Activated T-cell treated with anti-CD3 and anti-CD28 coated beads for 1 hour (primary cell): ENCODE measurements around the gene TUT7.

Source experiments
- DNase-seq: peaks from one replicate; pipeline ENCODE4 v3.0.0-alpha.2; 2020; ENCODE audit warnings: low read depth

The TUT7 gene

GRCh38 chr9:86252870-86253269, 101.3 kb downstream of the TUT7 start:
- DNase-seq = no peak

GRCh38 chr9:86250123-86250522, 104.1 kb downstream of the TUT7 start:
- DNase-seq = no peak

DNA sequence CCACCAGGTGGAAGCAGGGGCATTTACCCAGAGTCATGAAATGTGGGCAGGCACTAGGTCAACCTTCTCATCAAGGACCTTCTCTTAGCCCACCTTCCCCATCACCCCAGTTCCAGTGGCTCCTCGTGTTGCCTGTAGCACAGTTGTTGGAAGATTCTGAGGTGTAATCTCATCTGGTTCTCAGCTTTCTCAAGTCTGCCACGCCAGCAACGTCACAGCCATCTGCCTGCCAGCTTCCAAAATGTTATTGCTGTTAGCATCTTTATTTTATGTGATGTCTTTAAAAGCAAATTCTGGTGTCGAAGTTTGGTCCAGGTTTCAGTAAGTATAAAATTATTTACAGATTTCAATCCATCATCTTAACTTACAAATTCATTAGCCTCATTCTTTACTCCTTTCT, 105.5 kb downstream of the TUT7 start:
- DNase-seq = no peak

DNA sequence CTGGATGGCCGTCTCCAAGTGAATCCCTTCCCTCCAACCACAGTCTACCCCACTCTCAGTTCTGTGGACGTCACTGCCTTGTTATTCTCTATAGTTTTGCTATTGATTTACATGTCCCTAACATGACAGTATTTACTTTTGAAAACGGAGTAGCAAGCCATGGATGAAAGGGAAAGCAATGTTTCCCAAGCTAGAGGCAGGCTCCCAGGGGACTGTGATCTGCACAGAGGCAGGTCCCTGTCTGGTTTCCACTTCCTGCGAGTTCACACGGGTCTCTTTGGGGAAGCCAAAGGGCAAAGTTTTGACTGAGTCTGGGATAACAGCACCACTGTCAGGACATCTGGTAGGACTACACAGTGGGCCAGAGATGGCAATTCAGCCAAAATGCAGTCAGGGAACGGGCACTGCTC, 107.5 kb downstream of the TUT7 start:
- DNase-seq = no peak

DNA sequence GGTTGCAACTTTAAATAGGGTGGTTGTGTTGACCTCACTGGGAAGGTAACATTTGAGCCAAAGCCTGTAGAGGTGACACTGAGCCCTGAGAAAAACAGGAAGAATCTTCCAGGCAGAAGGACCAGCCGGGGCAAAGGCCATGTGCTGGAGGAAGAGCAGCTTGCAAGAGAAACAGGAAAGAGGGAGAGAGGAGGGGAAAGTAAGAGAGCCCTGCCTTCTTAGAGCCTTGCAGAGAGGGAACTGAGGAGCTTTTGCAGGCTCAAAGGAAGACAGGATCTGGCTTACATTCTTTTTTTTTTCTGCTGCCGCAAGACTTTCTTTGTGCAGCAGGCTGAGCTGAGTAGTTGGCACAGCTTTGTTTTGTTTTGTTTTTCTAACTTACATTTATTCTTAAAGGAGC, 112.1 kb downstream of the TUT7 start:
- no peak for DNase-seq

DNA sequence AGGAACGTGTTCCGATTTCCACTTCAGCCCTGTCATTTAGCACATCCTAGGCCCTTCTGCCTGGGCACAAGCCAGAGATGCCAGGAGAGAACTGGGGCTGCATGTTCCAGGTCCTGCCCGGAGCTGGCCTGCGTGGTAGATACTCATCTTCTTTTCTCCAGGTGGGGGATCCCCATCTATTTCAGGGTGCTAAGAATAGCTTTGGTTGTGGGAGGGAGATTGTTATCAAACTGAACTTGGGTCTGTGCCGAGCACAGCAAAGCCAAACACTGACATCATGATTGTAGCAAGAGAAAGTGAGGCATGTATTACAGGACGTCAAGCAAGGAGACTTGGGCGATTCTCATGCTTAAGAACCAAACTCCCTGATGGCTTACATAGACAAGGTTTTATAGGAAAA, 113.0 kb downstream of the TUT7 start:
- DNase-seq = no peak

GRCh38 chr9:86238861-86239770, 115.1 kb downstream of the TUT7 start:
- DNase-seq = no peak
